HG03342 (cell line): ENCODE data around the gene PSME1.

Experiments used
- ATAC-seq: cut with Tn5 transposase; IDR thresholded peaks from one replicate; pipeline ENCODE4 v1.9.1; 2021; ENCODE audit warnings: mild to moderate bottlenecking, moderate library complexity; ENCODE audit not compliant: unreplicated experiment

PSME1 gene

DNA sequence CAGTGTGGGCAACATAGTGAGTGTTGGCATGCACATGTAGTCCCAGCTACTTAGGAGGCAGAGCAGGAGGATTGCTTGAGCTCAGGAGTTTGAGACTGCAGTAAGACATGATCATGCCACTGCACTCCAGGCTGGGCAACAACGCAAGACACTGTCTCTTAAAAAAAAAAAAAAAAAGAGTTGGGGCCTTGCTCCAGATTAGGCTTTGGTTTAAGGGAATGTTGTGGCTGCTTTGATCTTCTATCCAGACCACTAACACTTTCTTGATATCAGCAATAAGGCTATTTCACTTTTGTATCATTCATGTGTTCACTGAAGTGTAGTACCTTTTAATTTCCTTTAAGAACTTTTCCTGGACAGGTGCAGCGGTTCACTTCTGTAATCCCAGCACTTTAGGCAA lies 8.3 kb upstream of the PSME1 start:
- ATAC-seq, result no peak

- no peak for ATAC-seq
Measured at GRCh38 chr14:24129410-24129998, 6.5 kb upstream of the PSME1 start.

GRCh38 chr14:24130380-24130716 lies 5.6 kb upstream of the PSME1 start, which contains the start of gene FITM1:
Gene FITM1, plus strand, starts transcription at chr14:24130659. Its CDS starts 905 bp downstream, at chr14:24131564.
- no peak for ATAC-seq

- ATAC-seq, result no peak
Measured at GRCh38 chr14:24130717-24131548, 5.1 kb upstream of the PSME1 start.

- no peak for ATAC-seq
Measured at GRCh38 chr14:24131549-24131966, 4.4 kb upstream of the PSME1 start.

DNA sequence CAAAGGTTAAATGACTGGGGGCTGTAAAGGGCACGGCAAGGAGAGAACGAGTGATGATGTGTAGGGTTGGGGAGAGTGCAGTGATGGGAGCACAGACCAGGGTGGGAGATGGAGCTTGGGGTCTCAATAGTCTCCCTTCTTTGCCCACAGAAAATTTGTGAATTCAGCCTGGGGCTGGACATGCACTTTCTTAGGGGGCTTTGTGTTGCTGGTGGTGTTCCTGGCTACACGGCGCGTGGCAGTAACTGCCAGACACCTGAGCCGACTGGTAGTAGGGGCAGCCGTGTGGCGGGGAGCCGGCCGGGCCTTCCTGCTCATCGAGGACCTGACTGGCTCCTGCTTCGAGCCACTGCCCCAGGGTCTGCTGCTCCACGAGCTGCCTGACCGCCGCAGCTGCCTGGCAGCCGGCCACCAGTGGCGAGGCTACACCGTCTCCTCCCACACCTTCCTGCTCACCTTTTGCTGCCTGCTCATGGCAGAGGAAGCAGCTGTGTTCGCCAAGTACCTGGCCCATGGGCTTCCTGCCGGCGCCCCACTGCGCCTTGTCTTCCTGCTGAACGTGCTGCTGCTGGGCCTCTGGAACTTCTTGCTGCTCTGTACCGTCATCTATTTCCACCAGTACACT lies 3.8 kb upstream of the PSME1 start:
- ATAC-seq, result no peak

- no peak for ATAC-seq
Measured at GRCh38 chr14:24132976-24133375, 3.0 kb upstream of the PSME1 start.

DNA sequence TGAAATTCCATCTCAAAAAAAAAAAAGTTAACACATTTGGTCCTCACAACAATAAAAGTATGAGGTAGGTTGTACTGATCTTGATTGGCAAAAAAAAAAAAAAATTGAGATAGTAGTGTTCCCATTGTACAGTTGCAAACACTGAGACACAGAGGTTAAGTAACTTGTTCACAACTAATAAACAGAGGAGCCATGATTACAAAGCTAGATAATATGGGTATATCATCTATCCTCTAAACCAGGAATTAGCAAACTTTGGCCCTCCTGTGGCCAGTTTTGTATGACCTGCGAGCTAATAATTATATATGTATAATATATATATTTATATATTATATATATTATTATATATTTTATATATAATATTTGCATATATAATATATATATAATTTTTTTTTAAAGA lies 2.3 kb upstream of the PSME1 start:
- no peak for ATAC-seq

DNA sequence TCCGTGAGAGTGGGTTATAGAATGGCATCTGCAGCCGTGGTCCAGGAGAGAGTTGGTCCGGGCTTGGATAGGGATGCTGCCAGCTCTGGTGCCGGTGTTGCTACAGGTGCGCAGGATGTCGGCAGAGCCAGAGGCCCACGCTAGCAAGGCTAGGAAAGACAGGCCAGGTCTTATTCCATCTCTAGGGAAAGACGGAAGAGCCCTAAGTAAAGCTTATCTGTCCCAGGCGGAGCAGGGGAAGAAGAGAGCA lies 485 bp upstream of the PSME1 start:
- peak; percentile 8 for ATAC-seq

- ATAC-seq, result no peak
Measured at GRCh38 chr14:24136684-24137528, 912 bp downstream of the PSME1 start.

GRCh38 chr14:24137529-24138395 lies 1.8 kb downstream of the PSME1 start:
- no peak for ATAC-seq

DNA sequence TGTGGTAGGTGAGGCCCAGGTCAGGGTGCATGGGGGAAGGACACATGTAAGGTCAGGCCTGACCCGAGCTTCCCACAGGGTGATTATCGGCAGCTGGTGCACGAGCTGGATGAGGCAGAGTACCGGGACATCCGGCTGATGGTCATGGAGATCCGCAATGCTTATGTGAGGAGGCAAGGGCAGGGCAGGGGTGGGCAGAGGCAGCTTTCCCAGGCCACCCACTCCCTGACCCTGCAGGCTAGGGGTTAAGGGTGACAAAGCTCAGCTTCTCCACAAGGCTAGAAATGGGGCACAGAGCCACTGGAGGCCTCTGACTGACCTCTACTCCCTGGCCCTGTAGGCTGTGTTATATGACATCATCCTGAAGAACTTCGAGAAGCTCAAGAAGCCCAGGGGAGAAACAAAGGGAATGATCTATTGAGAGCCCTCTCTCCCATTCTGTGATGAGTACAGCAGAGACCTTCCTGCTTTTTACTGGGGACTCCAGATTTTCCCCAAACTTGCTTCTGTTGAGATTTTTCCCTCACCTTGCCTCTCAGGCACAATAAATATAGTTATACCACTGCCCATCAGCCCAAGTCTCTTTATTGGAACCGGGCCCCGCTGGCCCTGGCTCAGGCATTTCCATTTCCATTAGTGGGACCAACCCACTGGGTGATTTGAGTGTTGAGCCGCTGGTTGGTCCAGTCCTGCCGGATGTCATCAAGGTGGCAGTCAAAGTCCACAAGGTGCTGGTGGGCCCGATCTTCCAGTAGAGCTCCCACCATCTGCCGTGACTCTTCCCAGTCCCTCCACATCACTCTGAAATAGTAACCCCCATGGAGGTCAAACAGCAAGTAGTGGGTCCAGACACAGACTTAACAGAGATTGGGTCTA lies 2.6 kb downstream of the PSME1 start:
- ATAC-seq, result no peak

DNA sequence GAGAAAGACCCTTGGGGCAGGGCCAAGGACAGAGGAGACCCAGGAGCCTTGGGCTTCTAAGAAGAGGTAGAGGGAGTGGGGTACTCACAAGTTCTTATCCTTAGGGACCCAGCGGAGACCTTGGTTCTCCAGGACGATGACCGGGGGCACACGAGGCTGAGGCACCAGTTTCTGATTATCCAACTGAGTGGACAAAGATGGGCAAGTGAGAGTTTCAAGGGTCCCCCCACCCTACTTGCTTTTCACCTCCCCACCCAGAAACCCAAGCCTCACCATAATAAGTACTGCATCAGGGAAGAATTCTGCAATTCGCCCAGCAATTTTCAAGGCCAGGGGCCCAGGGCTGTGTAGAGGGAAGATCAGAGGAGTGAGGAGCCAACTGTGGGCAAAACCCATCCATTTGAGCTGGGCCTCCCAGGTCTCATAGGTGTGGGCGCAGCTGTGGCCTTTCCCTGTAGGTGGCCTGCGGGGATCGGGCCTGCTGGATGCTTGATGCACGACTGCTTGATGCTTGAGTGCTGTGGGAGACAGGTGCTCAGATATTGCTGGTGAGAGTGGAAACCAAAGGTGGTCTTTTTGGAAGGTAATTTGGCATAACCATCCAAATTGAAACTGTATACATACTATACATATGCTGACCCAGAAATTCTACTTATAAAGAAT lies 3.4 kb downstream of the PSME1 start:
- ATAC-seq, result no peak

DNA sequence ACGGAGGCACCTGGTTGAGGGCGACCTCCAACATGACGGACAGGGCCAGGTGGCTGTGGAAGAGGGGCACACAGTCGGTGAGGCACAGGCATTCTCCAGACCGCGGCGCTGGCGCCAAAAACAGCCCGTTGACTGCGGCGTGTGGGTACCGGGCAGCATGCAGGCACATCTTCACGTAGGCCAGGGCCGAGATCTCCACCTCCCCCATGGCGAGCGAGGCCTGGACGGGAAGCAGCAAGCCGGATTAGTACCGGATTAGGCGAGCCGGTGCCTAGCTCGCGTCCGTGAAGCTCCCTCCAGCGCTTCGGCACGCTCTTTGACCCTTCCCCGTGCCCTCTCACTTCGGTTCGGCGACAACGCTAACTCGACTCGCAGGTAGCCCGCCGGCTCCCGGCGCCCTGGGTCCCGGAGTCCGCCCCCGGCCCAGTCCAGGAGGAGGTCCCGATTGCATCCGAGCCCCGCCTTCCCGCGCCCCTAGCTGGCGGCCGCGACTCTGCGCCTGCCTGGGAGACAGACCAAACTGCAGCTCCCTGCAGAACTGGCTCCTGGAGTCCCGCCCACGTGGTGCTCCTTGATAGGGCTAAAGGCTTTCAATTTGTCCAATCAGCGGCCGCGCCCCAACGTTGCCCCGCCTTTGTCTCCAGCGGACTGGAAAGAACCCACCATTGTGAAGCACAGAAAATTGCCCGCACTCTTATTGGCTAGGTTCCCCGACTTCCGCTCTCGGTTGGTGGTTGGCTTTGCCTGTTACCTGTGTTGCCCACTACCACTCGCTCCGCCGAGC lies 5.3 kb downstream of the PSME1 start, which contains the start of gene EMC9:
Gene EMC9 (minus strand): TSS at position 495 of the 784 bp plus-strand sequence. CDS start 287 bp downstream, at position 208.
- peak; percentile 82 for ATAC-seq

- ATAC-seq, result no peak
Measured at GRCh38 chr14:24143511-24143910, 7.5 kb downstream of the PSME1 start.

- ATAC-seq, result no peak
Measured at GRCh38 chr14:24144451-24144850, 8.5 kb downstream of the PSME1 start.

DNA sequence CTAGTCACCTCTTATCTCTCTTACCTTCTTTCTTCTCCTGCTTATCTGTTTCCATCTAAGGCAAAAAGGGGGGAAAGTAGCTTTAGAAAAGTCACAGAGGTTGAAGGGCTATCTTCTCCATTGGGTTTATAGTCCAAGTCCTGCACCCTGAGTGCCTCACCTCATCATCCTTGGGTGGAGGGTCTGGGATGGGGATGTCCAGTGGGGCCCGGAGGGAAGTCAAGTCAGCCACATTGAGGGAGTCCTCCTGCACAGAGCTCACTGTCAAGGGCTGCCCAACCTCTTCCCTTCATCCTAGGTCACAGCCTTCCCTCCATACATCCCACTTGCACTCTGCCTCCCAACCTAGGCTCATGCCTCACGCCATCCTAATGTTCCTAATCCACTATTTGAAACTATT lies 9.2 kb downstream of the PSME1 start:
- ATAC-seq, result no peak
